Activated naive CD8-positive, alpha-beta T cell treated with anti-CD3 and anti-CD28 coated beads for 36 hours (primary cell): ENCODE measurements around the gene RTN1. TPM values are rescaled to one million over a fixed set of nuclear protein-coding genes. Genes with fewer than 3 reads are reported as not detected.

Experiments used
- DNase-seq: peaks from one replicate; pipeline ENCODE4 v3.0.0; 2021
- H3K27ac Mint-ChIP-seq: one replicate; pipeline ENCODE4 v1.8.0; 2022; ENCODE audit warnings: mild to moderate bottlenecking, moderate library complexity, mixed read lengths
- H3K27me3 Mint-ChIP-seq: one replicate; pipeline ENCODE4 v1.8.0; 2022; ENCODE audit warnings: mild to moderate bottlenecking, mixed read lengths
- H3K36me3 Mint-ChIP-seq: one replicate; pipeline ENCODE4 v1.8.0; 2021; ENCODE audit warnings: mild to moderate bottlenecking, mixed read lengths
- H3K4me1 Mint-ChIP-seq: one replicate; pipeline ENCODE4 v1.8.0; 2021; ENCODE audit warnings: mixed read lengths
- H3K4me3 Mint-ChIP-seq: one replicate; pipeline ENCODE4 v1.8.0; 2022; ENCODE audit warnings: mild to moderate bottlenecking, moderate library complexity, mixed read lengths
- H3K9me3 Mint-ChIP-seq: one replicate; pipeline ENCODE4 v1.8.0; 2022; ENCODE audit warnings: mixed read lengths
- total RNA-seq, 2 experiments: library from RNA; stranded (reverse); gene quantifications; one replicate each; pipeline ENCODE4 v1.2.3, GENCODE V29; 2021

RTN1 gene
- total RNA-seq, 2 experiments from 2014 or later = not detected

- Mint-ChIP-seq H3K27me3 (peaks cover 30% of the 10 kb centered on the region), H3K27ac (no peak overlapping the region), H3K9me3 (no peaks in the 10 kb centered on the region), H3K36me3 (no peaks in the 10 kb centered on the region), H3K4me3 (no peak overlapping the region), H3K4me1 (no peaks in the 10 kb centered on the region)
- DNase-seq = no peak
Observed at GRCh38 chr14:59832653-59833294, 37.8 kb downstream of the RTN1 start.

GRCh38 chr14:59831121-59831730 is 39.4 kb downstream of the RTN1 start:
- H3K4me3 Mint-ChIP-seq = no peak overlapping the region
- H3K4me1 Mint-ChIP-seq = no peaks in the 10 kb centered on the region
- no peaks in the 10 kb centered on the region for H3K36me3 Mint-ChIP-seq
- H3K9me3 Mint-ChIP-seq = no peaks in the 10 kb centered on the region
- no peak for DNase-seq
- no peak overlapping the region for H3K27ac Mint-ChIP-seq
- peaks cover 30% of the 10 kb centered on the region for H3K27me3 Mint-ChIP-seq

- Mint-ChIP-seq H3K4me1 (no peaks in the 10 kb centered on the region), H3K27me3 (peaks cover 28% of the 10 kb centered on the region), H3K9me3 (no peaks in the 10 kb centered on the region), H3K36me3 (no peaks in the 10 kb centered on the region), H3K4me3 (no peak overlapping the region), H3K27ac (no peak overlapping the region)
- no peak for DNase-seq
Observed at GRCh38 chr14:59830338-59830734, 40.2 kb downstream of the RTN1 start.

GRCh38 chr14:59829469-59830337 is 40.9 kb downstream of the RTN1 start:
- Mint-ChIP-seq H3K4me3 (no peak overlapping the region), H3K27me3 (peaks cover 26% of the 10 kb centered on the region), H3K4me1 (no peaks in the 10 kb centered on the region), H3K27ac (no peak overlapping the region), H3K9me3 (no peaks in the 10 kb centered on the region), H3K36me3 (no peaks in the 10 kb centered on the region)
- DNase-seq = no peak

GRCh38 chr14:59828276-59828675 is 42.3 kb downstream of the RTN1 start:
- Mint-ChIP-seq H3K4me3 (no peak overlapping the region), H3K4me1 (no peaks in the 10 kb centered on the region), H3K36me3 (no peaks in the 10 kb centered on the region), H3K27me3 (peaks cover 30% of the 10 kb centered on the region), H3K9me3 (no peaks in the 10 kb centered on the region), H3K27ac (no peak overlapping the region)
- DNase-seq = no peak

GRCh38 chr14:59827401-59827800 is 43.2 kb downstream of the RTN1 start:
- Mint-ChIP-seq H3K4me3 (no peak overlapping the region), H3K36me3 (no peaks in the 10 kb centered on the region), H3K4me1 (no peaks in the 10 kb centered on the region), H3K27me3 (peaks cover 29% of the 10 kb centered on the region), H3K27ac (no peak overlapping the region), H3K9me3 (no peaks in the 10 kb centered on the region)
- no peak for DNase-seq

GRCh38 chr14:59826150-59826549 is 44.4 kb downstream of the RTN1 start:
- DNase-seq = no peak
- no peaks in the 10 kb centered on the region for H3K4me1 Mint-ChIP-seq
- H3K4me3 Mint-ChIP-seq = no peak overlapping the region
- no peaks in the 10 kb centered on the region for H3K36me3 Mint-ChIP-seq
- no peaks in the 10 kb centered on the region for H3K9me3 Mint-ChIP-seq
- H3K27me3 Mint-ChIP-seq = peaks cover 26% of the 10 kb centered on the region
- no peak overlapping the region for H3K27ac Mint-ChIP-seq

GRCh38 chr14:59823179-59823578 is 47.4 kb downstream of the RTN1 start:
- DNase-seq = no peak
- no peaks in the 10 kb centered on the region for H3K4me1 Mint-ChIP-seq
- H3K27me3 Mint-ChIP-seq = peaks cover 16% of the 10 kb centered on the region
- H3K27ac Mint-ChIP-seq = no peak overlapping the region
- H3K36me3 Mint-ChIP-seq = no peaks in the 10 kb centered on the region
- no peak overlapping the region for H3K4me3 Mint-ChIP-seq
- H3K9me3 Mint-ChIP-seq = no peaks in the 10 kb centered on the region

- Mint-ChIP-seq H3K27ac (no peak overlapping the region), H3K36me3 (no peaks in the 10 kb centered on the region), H3K9me3 (no peaks in the 10 kb centered on the region), H3K4me3 (no peak overlapping the region), H3K4me1 (no peaks in the 10 kb centered on the region), H3K27me3 (peaks cover 10% of the 10 kb centered on the region)
- DNase-seq = no peak
Observed at GRCh38 chr14:59819446-59820088, 51.0 kb downstream of the RTN1 start.

GRCh38 chr14:59816941-59817340 is 53.6 kb downstream of the RTN1 start:
- Mint-ChIP-seq H3K27me3 (peaks cover 11% of the 10 kb centered on the region), H3K36me3 (no peaks in the 10 kb centered on the region), H3K9me3 (no peaks in the 10 kb centered on the region), H3K27ac (no peak overlapping the region), H3K4me1 (no peaks in the 10 kb centered on the region), H3K4me3 (no peak overlapping the region)
- DNase-seq = no peak

GRCh38 chr14:59814988-59815387 is 55.6 kb downstream of the RTN1 start:
- H3K36me3 Mint-ChIP-seq = no peaks in the 10 kb centered on the region
- no peaks in the 10 kb centered on the region for H3K9me3 Mint-ChIP-seq
- H3K27me3 Mint-ChIP-seq = peaks cover 16% of the 10 kb centered on the region
- H3K4me1 Mint-ChIP-seq = no peaks in the 10 kb centered on the region
- no peak overlapping the region for H3K27ac Mint-ChIP-seq
- no peak for DNase-seq
- H3K4me3 Mint-ChIP-seq = no peak overlapping the region

- no peaks in the 10 kb centered on the region for H3K9me3 Mint-ChIP-seq
- no peak overlapping the region for H3K4me3 Mint-ChIP-seq
- H3K36me3 Mint-ChIP-seq = no peaks in the 10 kb centered on the region
- no peak overlapping the region for H3K27ac Mint-ChIP-seq
- DNase-seq = no peak
- no peaks in the 10 kb centered on the region for H3K4me1 Mint-ChIP-seq
- H3K27me3 Mint-ChIP-seq = peaks cover 31% of the 10 kb centered on the region
Observed at GRCh38 chr14:59811815-59812214, 58.8 kb downstream of the RTN1 start.

GRCh38 chr14:59811073-59811472 is 59.5 kb downstream of the RTN1 start:
- H3K4me1 Mint-ChIP-seq = no peaks in the 10 kb centered on the region
- H3K4me3 Mint-ChIP-seq = no peak overlapping the region

GRCh38 chr14:59803052-59803540 is 67.5 kb downstream of the RTN1 start:
- no peaks in the 10 kb centered on the region for H3K4me1 Mint-ChIP-seq
- H3K9me3 Mint-ChIP-seq = no peaks in the 10 kb centered on the region
- DNase-seq = no peak
- H3K4me3 Mint-ChIP-seq = no peak overlapping the region
- no peaks in the 10 kb centered on the region for H3K36me3 Mint-ChIP-seq
- no peak overlapping the region for H3K27ac Mint-ChIP-seq
- peaks cover 27% of the 10 kb centered on the region for H3K27me3 Mint-ChIP-seq

More at GRCh38 chr14:59811073-59811472, 59.5 kb downstream of the RTN1 start:
- DNase-seq = no peak
- H3K27ac Mint-ChIP-seq = no peak overlapping the region
- peaks cover 36% of the 10 kb centered on the region for H3K27me3 Mint-ChIP-seq
- no peaks in the 10 kb centered on the region for H3K36me3 Mint-ChIP-seq
- no peaks in the 10 kb centered on the region for H3K9me3 Mint-ChIP-seq

- Mint-ChIP-seq H3K4me3 (no peak overlapping the region), H3K4me1 (no peaks in the 10 kb centered on the region), H3K27ac (no peak overlapping the region), H3K27me3 (peaks cover 25% of the 10 kb centered on the region), H3K9me3 (no peaks in the 10 kb centered on the region), H3K36me3 (no peaks in the 10 kb centered on the region)
- DNase-seq = no peak
Observed at GRCh38 chr14:59788176-59788575, 82.4 kb downstream of the RTN1 start.
